Sciatic nerve (tissue), 2 donors: ENCODE data around the gene HSF2BP. TPM values are rescaled to one million over a fixed set of nuclear protein-coding genes. Genes with fewer than 3 reads are reported as not detected.
"Not testable (repeated sequence)": the region's sequence is repeated elsewhere in the genome, so short reads cannot be mapped to it uniquely, and the experiment has no call there.

ENCODE experiments used
- ATAC-seq: fragments of 200-7000 bp; cut with Tn5 transposase; one replicate; pipeline ENCODE4 v1.9.1; 2020; ENCODE audit warnings: mild to moderate bottlenecking, moderate library complexity
- DNase-seq: peaks from one replicate; pipeline ENCODE4 v3.0.0-alpha.2; 2020; ENCODE audit warnings: low spot score
- intact Hi-C: fragments of 100-400 bp; cut with DNase I; formaldehyde crosslinking; loops from one replicate; pipeline ENCODE4 v1.14.2; 2022
- total RNA-seq: library from RNA; stranded (reverse); fragmentation: NEBNext Ultra II Directional; extraction: Animal tissue kit (Norgen Biotek cat#: 25700); gene quantifications from one replicate; pipeline ENCODE4 v1.2.1, GENCODE V29; 2021
- donor health status: DM: no; HTN: no; CAD: no.
- donor health status: DM: no; HTN: no; CAD: no.

The HSF2BP gene
- total RNA-seq, 1 donor from 2014 or later = 1.8 TPM

GRCh38 chr21:43605320-43606215, 53.7 kb downstream of the HSF2BP start:
- DNase-seq = no peak
- intact Hi-C loops = no loop called here
- ATAC-seq = no peak

- intact Hi-C loops = no loop called here
- no peak for ATAC-seq
These were observed 54.6 kb downstream of the HSF2BP start for GRCh38 chr21:43604505-43605204.

DNA sequence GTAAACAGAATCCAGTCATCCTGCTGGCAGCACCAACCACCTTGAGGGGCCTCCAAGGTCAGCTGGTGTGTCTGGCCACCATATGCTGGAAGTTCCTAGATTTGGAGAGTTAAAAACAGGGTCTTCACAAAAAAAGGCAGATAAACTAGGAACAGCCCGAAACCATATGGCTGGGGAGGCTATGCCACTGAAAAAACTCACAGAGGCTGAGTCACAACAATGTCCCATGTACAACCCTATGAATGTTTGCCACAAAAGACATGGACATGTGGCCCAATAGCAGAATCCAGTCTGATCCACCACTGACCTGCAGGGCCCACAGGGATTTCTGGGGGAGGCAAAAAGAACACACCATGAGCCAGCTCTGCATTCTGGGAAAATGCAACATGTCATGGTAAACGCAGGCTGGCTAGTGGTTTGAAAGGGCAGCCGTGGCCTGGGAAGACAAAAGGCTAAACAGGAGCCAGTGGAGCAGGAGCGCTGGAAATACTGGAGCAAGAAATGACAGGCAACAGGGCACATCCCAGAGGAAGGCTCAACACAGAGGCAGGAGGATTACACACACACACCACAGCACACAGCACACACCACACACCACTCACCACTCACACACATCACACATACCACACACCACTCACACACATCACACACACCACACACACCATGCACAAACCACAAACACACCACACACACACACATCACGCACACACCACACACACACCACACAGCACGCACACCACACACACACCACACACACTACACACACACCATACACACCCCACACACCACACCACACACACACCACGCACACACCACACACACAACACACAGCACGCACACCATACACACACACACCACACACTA, 55.4 kb downstream of the HSF2BP start:
- ATAC-seq = peak; percentile 60
- DNase-seq = no peak
- intact Hi-C loops = no loop called here

More at GRCh38 chr21:43604505-43605204, 54.6 kb downstream of the HSF2BP start:
- no peak for DNase-seq

- ATAC-seq (peak; percentile 56), DNase-seq (no peak)
- intact Hi-C loops = no loop called here
These were observed 56.1 kb downstream of the HSF2BP start for GRCh38 chr21:43603233-43603626.

DNA sequence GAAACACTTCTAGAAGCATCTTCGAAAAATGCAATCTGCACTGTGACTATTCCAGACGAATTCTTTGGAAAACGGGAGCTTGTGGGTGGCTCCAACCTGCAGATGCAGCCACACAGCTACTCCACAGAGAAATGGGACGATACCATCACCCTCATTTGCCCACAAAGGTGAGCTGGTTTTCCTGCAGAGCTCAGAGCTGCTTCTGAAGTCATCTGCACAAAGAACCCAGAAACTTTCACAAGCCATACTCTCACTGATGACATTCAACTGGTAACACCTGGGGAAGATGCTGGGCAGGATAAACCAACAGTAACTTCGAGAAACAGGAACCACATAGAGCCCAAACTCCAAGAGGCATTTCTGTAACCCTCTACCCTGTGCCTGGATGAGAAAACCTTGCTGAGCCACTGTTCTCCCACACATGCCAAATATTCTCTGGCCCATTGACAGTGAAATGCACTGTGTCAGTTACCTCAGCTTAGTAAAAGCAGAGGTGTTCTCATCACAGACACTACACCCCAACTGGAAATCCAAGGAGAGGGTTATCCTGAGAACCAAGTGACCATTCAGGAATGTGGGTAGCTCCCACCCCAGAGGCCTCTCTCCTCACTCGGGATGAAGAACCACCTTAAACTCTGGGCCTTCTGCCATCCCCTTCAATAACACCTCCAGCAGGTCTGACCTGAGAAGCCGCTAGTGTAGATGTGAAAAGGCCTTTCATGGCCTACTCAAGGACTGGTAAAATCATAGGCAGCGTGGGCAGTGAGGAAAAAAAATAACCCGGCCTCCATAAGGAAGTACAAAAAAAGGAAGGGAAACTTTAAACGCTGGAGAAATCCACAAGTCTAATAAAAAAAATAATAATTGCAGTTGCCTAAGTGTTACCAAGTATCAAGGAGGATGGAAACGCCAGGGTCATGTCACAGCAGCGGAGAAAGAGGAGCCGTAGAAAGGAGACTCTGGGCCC, 56.7 kb downstream of the HSF2BP start:
- intact Hi-C loops = no loop called here
- DNase-seq (no peak), ATAC-seq (peak; percentile 20)

GRCh38 chr21:43600642-43601402, 58.5 kb downstream of the HSF2BP start:
- DNase-seq (no peak), ATAC-seq (no peak)
- intact Hi-C loops = no loop called here

DNA sequence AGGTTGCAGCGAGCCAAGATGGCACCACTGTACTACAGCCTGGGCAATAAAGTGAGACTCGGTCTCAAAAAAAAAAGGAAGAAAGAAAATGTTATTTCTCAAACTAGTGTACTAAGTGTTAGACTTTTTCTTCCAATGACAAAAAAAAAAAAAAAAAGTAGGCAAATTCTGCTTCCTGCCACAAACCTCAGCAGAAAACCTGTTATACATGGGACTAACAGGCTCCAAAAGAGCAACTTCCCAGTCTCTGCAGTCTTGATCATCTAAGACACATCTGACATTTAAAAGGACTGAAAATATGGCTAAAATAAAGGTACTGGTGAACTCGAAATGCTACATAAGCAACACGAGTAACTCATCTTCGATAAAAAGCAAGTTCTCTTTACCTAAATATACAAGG, 59.6 kb downstream of the HSF2BP start:
- DNase-seq = no peak
- ATAC-seq = no peak
- intact Hi-C loops = no loop called here

GRCh38 chr21:43598416-43599120, 60.7 kb downstream of the HSF2BP start:
- no peak for ATAC-seq
- intact Hi-C loops = no loop called here
- no peak for DNase-seq

- intact Hi-C loops = no loop called here
These were observed 61.6 kb downstream of the HSF2BP start for GRCh38 chr21:43597540-43598250.

GRCh38 chr21:43597052-43597451, 62.2 kb downstream of the HSF2BP start:
- ATAC-seq (no peak), DNase-seq (no peak)
- intact Hi-C loops = no loop called here

More at GRCh38 chr21:43597540-43598250, 61.6 kb downstream of the HSF2BP start:
- ATAC-seq (no peak), DNase-seq (no peak)

DNA sequence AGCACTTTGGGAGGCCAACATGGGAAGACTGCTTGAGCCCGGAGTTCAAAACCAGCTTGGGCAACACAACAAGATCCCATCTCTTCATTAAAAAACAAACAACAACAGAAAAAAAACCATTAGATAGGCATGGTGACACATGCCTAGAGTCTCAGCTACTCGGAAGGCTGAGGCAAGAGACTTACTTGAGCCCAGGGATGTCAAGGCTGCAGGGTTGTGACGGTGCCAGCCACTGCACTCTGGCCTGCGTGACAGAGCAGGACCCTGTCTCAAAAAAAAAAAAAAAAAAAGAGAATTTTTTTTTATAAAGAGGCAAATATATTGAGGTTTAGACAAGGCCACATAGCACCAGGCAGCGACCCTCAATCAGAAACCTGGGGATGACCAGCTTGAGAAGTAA, 62.7 kb downstream of the HSF2BP start:
- DNase-seq (no peak), ATAC-seq (no peak)
- intact Hi-C loops = no loop called here

DNA sequence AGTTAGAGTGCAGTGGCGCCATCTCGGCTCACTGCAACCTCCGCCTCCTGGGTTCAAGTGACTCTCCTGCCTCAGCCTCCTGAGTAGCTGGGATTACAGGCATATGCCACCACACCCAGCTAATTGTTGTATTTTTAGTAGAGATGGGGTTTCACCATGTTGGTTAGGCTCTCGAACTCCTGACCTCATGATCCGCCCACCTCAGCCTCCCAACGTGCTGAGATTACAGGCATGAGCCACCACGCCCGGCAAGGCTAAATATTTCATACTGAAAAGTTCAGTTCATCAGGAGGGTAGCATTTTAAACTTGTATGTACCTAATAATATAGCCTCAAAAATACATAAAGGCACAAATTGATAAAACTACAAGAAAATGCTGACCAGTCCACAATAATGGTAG, 63.5 kb downstream of the HSF2BP start:
- DNase-seq, intact Hi-C loops, ATAC-seq: not testable (repeated sequence)

- DNase-seq = no peak
- no peak for ATAC-seq
- intact Hi-C loops = no loop called here
These were observed 66.2 kb downstream of the HSF2BP start for GRCh38 chr21:43593078-43593477.

DNA sequence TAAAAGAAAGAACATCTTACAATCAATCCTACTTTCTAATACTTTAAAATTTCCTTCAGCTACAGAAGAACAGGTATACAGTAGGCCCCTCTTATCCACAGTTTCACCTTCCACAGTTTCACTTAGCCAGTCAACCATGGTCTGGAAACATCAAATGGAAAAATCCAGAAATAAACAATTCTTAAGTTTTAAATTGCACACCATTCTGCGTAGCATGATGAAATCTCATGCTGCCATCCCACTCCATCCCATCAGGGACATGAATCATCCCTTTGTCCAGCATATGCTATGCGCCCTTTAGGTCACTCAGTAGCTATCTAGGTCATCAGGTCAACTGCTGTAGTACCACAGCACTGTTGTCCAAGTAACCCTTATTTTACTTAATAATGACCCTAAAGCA, 67.7 kb downstream of the HSF2BP start:
- intact Hi-C loops = no loop called here
- DNase-seq (no peak), ATAC-seq (peak; percentile 69)

DNA sequence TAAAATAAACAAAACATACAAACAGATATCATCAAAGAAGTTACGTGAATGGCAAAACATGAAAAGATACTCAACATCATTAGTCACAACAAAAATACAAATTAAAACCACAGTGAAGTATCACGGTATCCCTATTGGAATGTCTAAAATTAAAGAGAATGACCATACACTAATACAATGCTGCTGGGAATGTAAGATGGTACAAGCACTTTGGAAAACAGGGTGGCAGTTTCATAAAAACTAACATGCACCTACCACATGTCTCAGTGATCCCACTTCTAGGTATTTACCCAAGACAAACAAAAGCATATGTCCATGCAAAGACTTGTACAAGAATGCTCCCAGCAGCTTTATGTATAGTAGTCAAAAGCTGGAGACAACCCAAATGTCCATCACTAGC, 69.1 kb downstream of the HSF2BP start:
- no peak for DNase-seq
- intact Hi-C loops = no loop called here
- no peak for ATAC-seq

DNA sequence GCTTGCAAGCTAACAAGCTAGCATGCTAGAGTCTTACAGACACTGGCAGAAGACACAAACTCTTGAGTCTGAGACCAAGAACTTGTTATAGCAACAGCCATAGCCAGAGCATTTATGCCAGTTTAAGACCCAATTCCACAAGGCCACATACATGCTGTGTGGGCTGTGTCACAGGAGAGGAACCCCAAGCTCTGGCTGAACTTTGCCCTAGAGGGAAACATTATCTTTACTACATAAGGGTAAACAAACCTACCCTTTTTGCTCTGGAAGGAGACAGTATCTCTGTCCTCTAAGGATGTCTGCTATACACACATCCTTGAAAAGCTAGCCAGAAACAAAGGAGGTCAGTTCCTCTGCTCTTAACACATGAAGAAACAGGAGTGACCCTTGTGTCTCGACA, 70.3 kb downstream of the HSF2BP start:
- no peak for ATAC-seq
- no peak for DNase-seq
- intact Hi-C loops = no loop called here
